ENCODE data around the gene CUEDC2.

Gene CUEDC2

GRCh38 chr10:102408728-102409603, 23.4 kb downstream of the CUEDC2 start:
- no peak for DNase-seq (ENCODE audit: insufficient read length, low spot score)
- TF ChIP-seq TAF1 (IDR thresholded peaks at IDR 0.05; ENCODE audit: low read depth, low read length), result no peak
- no peak; the same call in none of the 2 replicates for TF ChIP-seq POU2F2 (IDR thresholded peaks at IDR 0.05; ENCODE audit: low read depth, low read length)
- FAIRE-seq, result peak; percentile 57

- TF ChIP-seq POLR2A (IDR thresholded peaks at IDR 0.05; ENCODE audit: low read depth, low read length) (0 out of 2 replicates have a peak, but pooled peaks have one; percentile 60), TAF1 (IDR thresholded peaks at IDR 0.05; ENCODE audit: low read depth, low read length) (no peak)
- no peak for FAIRE-seq
- DNase-seq (ENCODE audit: insufficient read length, low spot score), result no peak
These were observed 24.1 kb downstream of the CUEDC2 start for GRCh38 chr10:102408131-102408727.

GRCh38 chr10:102407425-102408130, 24.8 kb downstream of the CUEDC2 start:
- TF ChIP-seq SPI1 (IDR thresholded peaks at IDR 0.05; ENCODE audit: low read depth, low read length) (no peak), PAX5 (IDR thresholded peaks at IDR 0.05; ENCODE audit: insufficient read depth, low read length, severe bottlenecking) (no peak), POLR2A (IDR thresholded peaks at IDR 0.05; ENCODE audit: low read depth, low read length) (peak; percentile 10; the same call in 1 of the 2 replicates)
- no peak for FAIRE-seq
- no peak for DNase-seq (ENCODE audit: insufficient read length, low spot score)

- DNase-seq (ENCODE audit: insufficient read length, low spot score) (no peak), FAIRE-seq (no peak)
These were observed 25.6 kb downstream of the CUEDC2 start for GRCh38 chr10:102406815-102407214.

GRCh38 chr10:102405632-102406031, 26.7 kb downstream of the CUEDC2 start:
- DNase-seq (ENCODE audit: insufficient read length, low spot score) (no peak), FAIRE-seq (no peak)
- TF ChIP-seq SPI1 (IDR thresholded peaks at IDR 0.05; ENCODE audit: low read depth, low read length), result no peak
- peak; percentile 72; the same call in 1 of the 2 replicates for TF ChIP-seq POLR2AphosphoS5 (IDR thresholded peaks at IDR 0.05; ENCODE audit: low read depth, low read length)
- no peak; the same call in none of the 2 replicates for TF ChIP-seq POLR2A (IDR thresholded peaks at IDR 0.05; ENCODE audit: low read depth, low read length)
- no peak for TF ChIP-seq POU2F2 (IDR thresholded peaks at IDR 0.05; ENCODE audit: low read depth, low read length)
- TF ChIP-seq TAF1 (IDR thresholded peaks at IDR 0.05; ENCODE audit: low read depth, low read length), result 0 out of 2 replicates have a peak, but pooled peaks have one; percentile 0
- TF ChIP-seq PAX5 (IDR thresholded peaks at IDR 0.05; ENCODE audit: insufficient read depth, low read length, severe bottlenecking), result no peak

More at GRCh38 chr10:102406815-102407214, 25.6 kb downstream of the CUEDC2 start:
- TF ChIP-seq SPI1 (IDR thresholded peaks at IDR 0.05; ENCODE audit: low read depth, low read length) (peak; percentile 19; the same call in 1 of the 2 replicates), POU2F2 (IDR thresholded peaks at IDR 0.05; ENCODE audit: low read depth, low read length) (no peak), POLR2AphosphoS5 (IDR thresholded peaks at IDR 0.05; ENCODE audit: low read depth, low read length) (peak; percentile 1; the same call in 1 of the 2 replicates)

GRCh38 chr10:102405108-102405571, 27.2 kb downstream of the CUEDC2 start:
- DNase-seq (ENCODE audit: insufficient read length, low spot score) (no peak), FAIRE-seq (no peak)
- no peak for TF ChIP-seq SPI1 (IDR thresholded peaks at IDR 0.05; ENCODE audit: low read depth, low read length)
- TF ChIP-seq POLR2A (IDR thresholded peaks at IDR 0.05; ENCODE audit: low read depth, low read length), result peak; percentile 19
- TF ChIP-seq POLR2AphosphoS5 (IDR thresholded peaks at IDR 0.05; ENCODE audit: low read depth, low read length), result peak; percentile 78

GRCh38 chr10:102404361-102405107, 27.8 kb downstream of the CUEDC2 start:
- no peak for FAIRE-seq
- no peak for DNase-seq (ENCODE audit: insufficient read length, low spot score)
- no peak for TF ChIP-seq PAX5 (IDR thresholded peaks at IDR 0.05; ENCODE audit: insufficient read depth, low read length, severe bottlenecking)
- TF ChIP-seq POLR2AphosphoS5 (IDR thresholded peaks at IDR 0.05; ENCODE audit: low read depth, low read length), result 0 out of 2 replicates have a peak, but pooled peaks have one; percentile 17
- peak; percentile 70 for TF ChIP-seq POLR2A (IDR thresholded peaks at IDR 0.05; ENCODE audit: low read depth, low read length)
- 0 out of 2 replicates have a peak, but pooled peaks have one; percentile 37 for TF ChIP-seq POU2F2 (IDR thresholded peaks at IDR 0.05; ENCODE audit: low read depth, low read length)

GRCh38 chr10:102403115-102403514, 29.3 kb downstream of the CUEDC2 start:
- TF ChIP-seq PAX5 (IDR thresholded peaks at IDR 0.05; ENCODE audit: insufficient read depth, low read length, severe bottlenecking) (no peak), POU2F2 (IDR thresholded peaks at IDR 0.05; ENCODE audit: low read depth, low read length) (no peak), TAF1 (IDR thresholded peaks at IDR 0.05; ENCODE audit: low read depth, low read length) (no peak), SPI1 (IDR thresholded peaks at IDR 0.05; ENCODE audit: low read depth, low read length) (no peak), POLR2A (IDR thresholded peaks at IDR 0.05; ENCODE audit: low read depth, low read length) (no peak), POLR2AphosphoS5 (IDR thresholded peaks at IDR 0.05; ENCODE audit: low read depth, low read length) (no peak)
- FAIRE-seq (no peak), DNase-seq (ENCODE audit: insufficient read length, low spot score) (no peak)

- DNase-seq (ENCODE audit: insufficient read length, low spot score) (no peak), FAIRE-seq (no peak)
- no peak for TF ChIP-seq PAX5 (IDR thresholded peaks at IDR 0.05; ENCODE audit: insufficient read depth, low read length, severe bottlenecking)
- no peak for TF ChIP-seq POLR2A (IDR thresholded peaks at IDR 0.05; ENCODE audit: low read depth, low read length)
- no peak for TF ChIP-seq POU2F2 (IDR thresholded peaks at IDR 0.05; ENCODE audit: low read depth, low read length)
- TF ChIP-seq POLR2AphosphoS5 (IDR thresholded peaks at IDR 0.05; ENCODE audit: low read depth, low read length), result no peak
- TF ChIP-seq SPI1 (IDR thresholded peaks at IDR 0.05; ENCODE audit: low read depth, low read length), result no peak
- no peak for TF ChIP-seq TAF1 (IDR thresholded peaks at IDR 0.05; ENCODE audit: low read depth, low read length)
These were observed 29.9 kb downstream of the CUEDC2 start for GRCh38 chr10:102402512-102402896.
